Activated CD4-positive, alpha-beta T cell treated with anti-CD3 and anti-CD28 coated beads, Interleukin-2, amount 10 ng/mL, durations not matched to agents 24 days and 14 days (primary cell): ENCODE measurements around the gene CEP192. TPM values are rescaled to one million over a fixed set of nuclear protein-coding genes. Genes with fewer than 3 reads are reported as not detected.
"Not testable (repeated sequence)": the region's sequence is repeated elsewhere in the genome, so short reads cannot be mapped to it uniquely, and the experiment has no call there.

ENCODE experiments used
- DNase-seq: peaks from one replicate; pipeline ENCODE4 v3.0.0; 2022
- H3K27ac Mint-ChIP-seq: one replicate; pipeline ENCODE4 v1.8.0; 2022; ENCODE audit warnings: mild to moderate bottlenecking, mixed read lengths
- H3K27me3 Mint-ChIP-seq: one replicate; pipeline ENCODE4 v1.8.0; 2022; ENCODE audit warnings: mixed read lengths
- H3K36me3 Mint-ChIP-seq: one replicate; pipeline ENCODE4 v1.8.0; 2022; ENCODE audit warnings: low read depth, mild to moderate bottlenecking, mixed read lengths
- H3K4me1 Mint-ChIP-seq: one replicate; pipeline ENCODE4 v1.8.0; 2021; ENCODE audit warnings: mixed read lengths
- H3K4me3 Mint-ChIP-seq: one replicate; pipeline ENCODE4 v1.8.0; 2022; ENCODE audit warnings: mild to moderate bottlenecking, moderate library complexity, mixed read lengths
- H3K9me3 Mint-ChIP-seq: one replicate; pipeline ENCODE4 v1.8.0; 2021; ENCODE audit warnings: mixed read lengths
- intact Hi-C: fragments of 100-400 bp; cut with micrococcal nuclease; formaldehyde crosslinking; loops from one replicate; pipeline ENCODE4 v1.15.1; 2023
- total RNA-seq: library from RNA; stranded (reverse); gene quantifications from 2 replicates; pipeline ENCODE4 v1.2.3, GENCODE V29; 2022

Gene CEP192
- total RNA-seq, 1 donor from 2014 or later: 34.7 TPM

GRCh38 chr18:12973562-12974213 is 17.5 kb upstream of the CEP192 start:
- Mint-ChIP-seq H3K36me3 (peaks cover 54% of the 10 kb centered on the region), H3K27ac (no peak overlapping the region), H3K27me3 (no peaks in the 10 kb centered on the region), H3K4me3 (no peak overlapping the region), H3K9me3 (no peaks in the 10 kb centered on the region), H3K4me1 (peaks cover 12% of the 10 kb centered on the region)
- intact Hi-C loops: no loop called here
- DNase-seq: no peak

- Mint-ChIP-seq H3K4me1 (peaks cover 6% of the 10 kb centered on the region), H3K9me3 (no peaks in the 10 kb centered on the region), H3K4me3 (no peak overlapping the region), H3K36me3 (peaks cover 49% of the 10 kb centered on the region), H3K27me3 (no peaks in the 10 kb centered on the region), H3K27ac (no peak overlapping the region)
- intact Hi-C loops: no loop called here
- DNase-seq: no peak
Observed at GRCh38 chr18:12975488-12975887, 15.7 kb upstream of the CEP192 start.

GRCh38 chr18:12976305-12976704 is 14.9 kb upstream of the CEP192 start:
- Mint-ChIP-seq H3K27ac (no peak overlapping the region), H3K4me1 (peaks cover 6% of the 10 kb centered on the region), H3K4me3 (no peak overlapping the region), H3K27me3 (no peaks in the 10 kb centered on the region), H3K9me3 (no peaks in the 10 kb centered on the region), H3K36me3 (peaks cover 43% of the 10 kb centered on the region)
- intact Hi-C loops: no loop called here
- DNase-seq: no peak

GRCh38 chr18:12980065-12980464 is 11.1 kb upstream of the CEP192 start:
- peaks cover 37% of the 10 kb centered on the region for H3K36me3 Mint-ChIP-seq
- H3K9me3 Mint-ChIP-seq, DNase-seq, H3K27ac Mint-ChIP-seq, intact Hi-C loops, H3K27me3 Mint-ChIP-seq, H3K4me1 Mint-ChIP-seq, H3K4me3 Mint-ChIP-seq: not testable (repeated sequence)

- Mint-ChIP-seq H3K4me1 (peaks cover 16% of the 10 kb centered on the region), H3K27me3 (no peaks in the 10 kb centered on the region), H3K9me3 (no peaks in the 10 kb centered on the region), H3K4me3 (peak overlapping the region; percentile 94), H3K27ac (peak overlapping the region; percentile 92), H3K36me3 (peaks cover 17% of the 10 kb centered on the region)
- intact Hi-C loops: loop anchor here (2.0 to 5.0 kb wide), 2 partner anchors 228 to 387 kb away; partner anchors contain the start of gene LDLRAD4
- DNase-seq: no peak
Observed at GRCh38 chr18:12989397-12990122, 1.6 kb upstream of the CEP192 start.

- Mint-ChIP-seq H3K27me3 (no peaks in the 10 kb centered on the region), H3K27ac (peak overlapping the region; percentile 92), H3K4me1 (peaks cover 16% of the 10 kb centered on the region), H3K4me3 (peak overlapping the region; percentile 94), H3K36me3 (peaks cover 15% of the 10 kb centered on the region), H3K9me3 (no peaks in the 10 kb centered on the region)
- peak; percentile 80 for DNase-seq
- intact Hi-C loops: loop anchor here (2.0 to 5.0 kb wide), 2 partner anchors 227 to 387 kb away; partner anchors contain the start of gene LDLRAD4
Observed at GRCh38 chr18:12990123-12990475, 1.1 kb upstream of the CEP192 start.

GRCh38 chr18:12990641-12990966 is 558 bp upstream of the CEP192 start:
- Mint-ChIP-seq H3K27me3 (no peaks in the 10 kb centered on the region), H3K9me3 (no peaks in the 10 kb centered on the region), H3K36me3 (peaks cover 12% of the 10 kb centered on the region), H3K4me3 (peak overlapping the region; percentile 94), H3K27ac (peak overlapping the region; percentile 92), H3K4me1 (peaks cover 16% of the 10 kb centered on the region)
- intact Hi-C loops: loop anchor here (2.0 to 5.0 kb wide), 2 partner anchors 227 to 386 kb away; partner anchors contain the start of gene LDLRAD4
- DNase-seq: no peak

GRCh38 chr18:12991821-12992179 is 638 bp downstream of the CEP192 start:
- Mint-ChIP-seq H3K4me1 (peaks cover 16% of the 10 kb centered on the region), H3K4me3 (peak overlapping the region; percentile 94), H3K9me3 (no peaks in the 10 kb centered on the region), H3K36me3 (peaks cover 9% of the 10 kb centered on the region), H3K27ac (peak overlapping the region; percentile 92), H3K27me3 (no peaks in the 10 kb centered on the region)
- intact Hi-C loops: loop anchor here (1.0 to 5.0 kb wide), 7 partner anchors 43 to 735 kb away; partner anchors contain the start of genes FAM210A, LDLRAD4, PTPN2 and RNMT
- DNase-seq: no peak

GRCh38 chr18:12993439-12993838 is 2.3 kb downstream of the CEP192 start:
- no peak overlapping the region for H3K4me3 Mint-ChIP-seq

GRCh38 chr18:12995424-12995823 is 4.3 kb downstream of the CEP192 start:
- intact Hi-C loops: no loop called here
- H3K4me1 Mint-ChIP-seq: peaks cover 24% of the 10 kb centered on the region

More at GRCh38 chr18:12993439-12993838, 2.3 kb downstream of the CEP192 start:
- Mint-ChIP-seq H3K36me3 (peaks cover 6% of the 10 kb centered on the region), H3K4me1 (peaks cover 20% of the 10 kb centered on the region), H3K9me3 (no peaks in the 10 kb centered on the region), H3K27ac (no peak overlapping the region), H3K27me3 (no peaks in the 10 kb centered on the region)
- DNase-seq: no peak
- intact Hi-C loops: loop anchor here (5.0 kb wide), 1 partner anchor 224 kb away; the partner anchor contains the start of gene LDLRAD4

GRCh38 chr18:12995952-12996477 is 4.9 kb downstream of the CEP192 start:
- Mint-ChIP-seq H3K36me3 (peaks cover 17% of the 10 kb centered on the region), H3K9me3 (no peaks in the 10 kb centered on the region), H3K4me1 (peaks cover 20% of the 10 kb centered on the region), H3K27ac (no peak overlapping the region), H3K27me3 (no peaks in the 10 kb centered on the region), H3K4me3 (no peak overlapping the region)
- no peak for DNase-seq
- intact Hi-C loops: no loop called here

More at GRCh38 chr18:12995424-12995823, 4.3 kb downstream of the CEP192 start:
- H3K36me3 Mint-ChIP-seq: peaks cover 16% of the 10 kb centered on the region
- no peak for DNase-seq
- no peak overlapping the region for H3K4me3 Mint-ChIP-seq
- no peak overlapping the region for H3K27ac Mint-ChIP-seq
- H3K27me3 Mint-ChIP-seq: no peaks in the 10 kb centered on the region
- H3K9me3 Mint-ChIP-seq: no peaks in the 10 kb centered on the region

- Mint-ChIP-seq H3K4me3 (no peak overlapping the region), H3K27ac (no peak overlapping the region), H3K4me1 (peaks cover 18% of the 10 kb centered on the region), H3K27me3 (no peaks in the 10 kb centered on the region), H3K36me3 (peaks cover 15% of the 10 kb centered on the region), H3K9me3 (no peaks in the 10 kb centered on the region)
- intact Hi-C loops: no loop called here
- no peak for DNase-seq
Observed at GRCh38 chr18:12996661-12997292, 5.6 kb downstream of the CEP192 start.

GRCh38 chr18:12997330-12997729 is 6.2 kb downstream of the CEP192 start:
- H3K27ac Mint-ChIP-seq, intact Hi-C loops, DNase-seq, H3K9me3 Mint-ChIP-seq, H3K4me3 Mint-ChIP-seq, H3K27me3 Mint-ChIP-seq: not testable (repeated sequence)
- H3K4me1 Mint-ChIP-seq: peaks cover 18% of the 10 kb centered on the region
- peaks cover 15% of the 10 kb centered on the region for H3K36me3 Mint-ChIP-seq
